SK-N-SH treated with all-trans-retinoic acid at 6 μM for 48 hours (cell line): Measurements from ENCODE around the gene TAAR5.

Experiments
- ATAC-seq: fragments of 200-7000 bp; cut with Tn5 transposase; 3 replicates; pipeline ENCODE4 v1.9.1; 2020; ENCODE audit warnings: mild to moderate bottlenecking, moderate library complexity
- ARNTL ChIP-seq: fragments of 450-650 bp; formaldehyde crosslinking; IDR thresholded peaks from 2 replicates; pipeline ENCODE4 v1.5.0; 2020; ENCODE audit warnings: low read depth, mild to moderate bottlenecking, moderate library complexity, borderline replicate concordance
- CSRNP3 ChIP-seq: fragments of 250-450 bp; sonication (Bioruptor Pico); IDR thresholded peaks from 2 replicates; pipeline ENCODE4 v1.5.1; 2021; ENCODE audit warnings: mild to moderate bottlenecking, moderate library complexity
- ISL1 ChIP-seq: fragments of 250-450 bp; sonication (Bioruptor Pico); IDR thresholded peaks from 2 replicates; pipeline ENCODE4 v2.1.2; 2022; ENCODE audit warnings: mild to moderate bottlenecking, moderate library complexity
- OSR1 ChIP-seq: fragments of 250-450 bp; sonication (Bioruptor Pico); IDR thresholded peaks from 2 replicates; pipeline ENCODE4 v1.8.0; 2022; ENCODE audit warnings: moderate library complexity, mild to moderate bottlenecking, inconsistent platforms
- PATZ1 ChIP-seq: fragments of 250-450 bp; sonication (Bioruptor Pico); IDR thresholded peaks from 2 replicates; pipeline ENCODE4 v1.8.0; 2020; ENCODE audit warnings: mild to moderate bottlenecking, moderate library complexity, borderline replicate concordance
- RARB ChIP-seq: fragments of 250-450 bp; sonication (Bioruptor Pico); IDR thresholded peaks from 2 replicates; pipeline ENCODE4 v1.8.0; 2021; ENCODE audit warnings: mild to moderate bottlenecking, moderate library complexity
- SNAI2 ChIP-seq: fragments of 250-450 bp; sonication (Bioruptor Pico); IDR thresholded peaks from 2 replicates; pipeline ENCODE4 v1.5.0; 2020; ENCODE audit warnings: mild to moderate bottlenecking, moderate library complexity
- TSHZ2 ChIP-seq: fragments of 250-450 bp; sonication (Bioruptor Pico); IDR thresholded peaks from 2 replicates; pipeline ENCODE4 v1.5.0; 2020; ENCODE audit warnings: mild to moderate bottlenecking, moderate library complexity
- ZC3H10 ChIP-seq: fragments of 250-450 bp; sonication (Bioruptor Pico); IDR thresholded peaks from 2 replicates; pipeline ENCODE4 v1.5.1; 2021; ENCODE audit warnings: mild to moderate bottlenecking, moderate library complexity
- ZFP3 ChIP-seq: fragments of 250-450 bp; sonication (Bioruptor Pico); IDR thresholded peaks from 2 replicates; pipeline ENCODE4 v1.5.0; 2020; ENCODE audit warnings: mild to moderate bottlenecking, moderate library complexity
- ZFP30 ChIP-seq: fragments of 450-650 bp; formaldehyde crosslinking; IDR thresholded peaks from 2 replicates; pipeline ENCODE4 v1.5.0; 2022; ENCODE audit warnings: mild to moderate bottlenecking, moderate library complexity

The TAAR5 gene

GRCh38 chr6:132544826-132545225, 44.7 kb downstream of the TAAR5 start:
- no peak for ATAC-seq

More at GRCh38 chr6:132544826-132545225, 44.7 kb downstream of the TAAR5 start:
- TF ChIP-seq OSR1 (CRISPR knock-in tag) (no peak), RARB (CRISPR knock-in tag) (no peak), ZFP30 (CRISPR knock-in tag) (no peak), ZFP3 (CRISPR knock-in tag) (no peak), CSRNP3 (CRISPR knock-in tag) (no peak), TSHZ2 (no peak), ARNTL (CRISPR knock-in tag) (no peak), ZC3H10 (no peak), PATZ1 (no peak), ISL1 (no peak), SNAI2 (CRISPR knock-in tag) (no peak)
